Right kidney (tissue), 9 donors: ENCODE results near the gene INF2.
"Not testable (repeated sequence)": the region's sequence is repeated elsewhere in the genome, so short reads cannot be mapped to it uniquely, and the experiment has no call there.

ENCODE experiments used
- DNase-seq: peaks from one replicate; pipeline ENCODE4 v3.0.0-alpha.2; 2016
- long read RNA-seq, 8 donors: transcript quantifications; one replicate each; lab custom pipeline, GENCODE V29; 2026

INF2 gene
- long read RNA-seq, donor 1, full-length matches to known transcripts: 6 of 32 reads
- long read RNA-seq, donor 1, partial matches to known transcripts: 26 of 32 reads
- long read RNA-seq, donor 1, other reads (novel, unspliced or antisense): 0 of 32 reads
- long read RNA-seq, donor 2, partial matches to known transcripts: 17 of 18 reads
- long read RNA-seq, donor 2, other reads (novel, unspliced or antisense): 0 of 18 reads
- long read RNA-seq, donor 3, partial matches to known transcripts: 16 of 18 reads
- long read RNA-seq, donor 3, other reads (novel, unspliced or antisense): 0 of 18 reads
- long read RNA-seq, donor 4, partial matches to known transcripts: 25 of 27 reads
- long read RNA-seq, donor 4, other reads (novel, unspliced or antisense): 0 of 27 reads
- long read RNA-seq, donor 5, full-length matches to known transcripts: 4 of 27 reads
- long read RNA-seq, donor 5, partial matches to known transcripts: 23 of 27 reads
- long read RNA-seq, donor 5, other reads (novel, unspliced or antisense): 0 of 27 reads
- long read RNA-seq, donor 6, partial matches to known transcripts: 5 of 7 reads
- long read RNA-seq, donor 6, other reads (novel, unspliced or antisense): 0 of 7 reads
- long read RNA-seq, donor 7: 0 reads
- long read RNA-seq, donor 8, full-length matches to known transcripts: 3 of 21 reads
- long read RNA-seq, donor 8, partial matches to known transcripts: 18 of 21 reads
- long read RNA-seq, donor 8, other reads (novel, unspliced or antisense): 0 of 21 reads

- peak; percentile 78 for DNase-seq
Observed at GRCh38 chr14:104689109-104689880, at the start of gene INF2. Gene INF2 (plus strand): TSS chr14:104689618. CDS start chr14:104701366, 11,748 bp downstream.

DNA sequence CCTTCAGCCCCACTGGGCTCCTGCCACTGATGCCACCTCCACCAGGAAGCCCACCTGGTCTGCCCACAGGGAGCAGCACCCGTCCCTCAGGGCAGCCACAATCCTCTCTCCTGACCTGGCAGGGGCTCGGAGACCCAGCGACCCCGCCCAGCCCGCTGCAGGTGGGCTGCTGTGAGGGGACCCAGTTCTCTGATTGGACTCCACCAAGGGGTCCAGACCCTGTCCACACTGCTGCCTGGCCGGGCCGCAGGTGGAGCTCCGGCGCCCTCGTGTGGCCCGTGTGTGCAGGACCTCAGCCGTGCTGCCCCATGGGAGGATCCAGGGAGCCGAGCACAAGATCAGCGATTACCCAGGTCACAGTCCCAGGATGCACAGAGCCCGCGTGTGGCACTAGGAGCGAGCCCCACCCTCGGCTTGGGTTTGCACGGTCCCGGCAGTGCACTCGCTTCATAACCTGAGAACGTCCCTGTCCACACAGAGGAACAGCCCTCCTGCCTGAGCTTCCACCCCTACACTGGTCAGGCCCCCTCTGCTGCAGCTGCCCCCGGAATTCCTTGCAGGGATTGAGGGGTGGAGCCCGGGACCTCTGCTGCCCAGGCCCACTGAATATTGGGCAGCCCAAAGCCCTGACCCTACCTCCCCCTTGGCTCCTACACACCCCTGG lies 49.4 kb upstream of the INF2 start:
- DNase-seq: peak; percentile 67

GRCh38 chr14:104640681-104641080 lies 48.7 kb upstream of the INF2 start:
- DNase-seq: no peak

- DNase-seq: no peak
Observed at GRCh38 chr14:104641753-104642539, 47.5 kb upstream of the INF2 start.

DNA sequence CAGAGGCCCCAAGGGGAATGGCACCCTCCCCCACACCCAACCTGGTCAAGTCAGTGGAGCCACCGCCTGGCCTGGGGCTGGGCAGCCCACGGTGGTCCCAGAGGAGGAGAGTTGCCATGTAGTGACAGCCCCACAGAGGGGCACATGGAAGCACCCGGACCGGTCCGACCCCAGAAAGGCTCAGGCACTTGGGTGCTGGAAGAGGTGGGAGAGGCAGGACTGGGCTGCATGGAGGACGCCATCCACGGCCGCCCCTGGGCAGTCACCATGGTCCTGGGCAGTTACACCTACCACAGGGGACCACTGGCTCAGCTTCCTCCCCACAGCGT lies 46.9 kb upstream of the INF2 start:
- no peak for DNase-seq

- no peak for DNase-seq
Observed at GRCh38 chr14:104643306-104643705, 46.1 kb upstream of the INF2 start.

DNA sequence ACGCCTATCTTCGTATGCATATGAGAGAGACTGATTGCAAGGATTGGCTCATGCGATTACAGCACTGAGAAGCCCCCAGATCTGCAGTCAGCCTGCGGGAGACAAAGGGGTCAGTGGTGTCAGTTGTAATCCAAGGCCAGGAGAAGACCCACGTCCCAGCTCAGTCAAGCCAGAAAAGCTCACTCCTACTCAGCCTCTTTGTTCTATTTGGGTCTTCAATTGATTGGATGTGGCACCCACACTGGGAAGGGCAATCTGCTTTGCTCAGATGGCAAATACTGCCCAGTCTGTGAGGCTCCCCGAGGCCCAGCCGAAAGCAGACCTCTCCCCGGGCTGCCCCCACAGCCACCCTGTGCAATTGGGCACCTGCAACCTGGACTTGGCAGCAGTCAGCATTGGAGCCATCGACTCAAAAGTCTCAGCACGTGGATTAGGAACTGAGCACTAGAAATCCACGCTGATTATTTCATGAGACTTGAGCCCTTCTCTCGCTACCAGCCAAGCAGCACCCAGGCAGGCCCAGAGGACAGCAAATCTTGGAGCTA lies 45.3 kb upstream of the INF2 start:
- no peak for DNase-seq

GRCh38 chr14:104644656-104645378 lies 44.6 kb upstream of the INF2 start:
- DNase-seq: no peak

DNA sequence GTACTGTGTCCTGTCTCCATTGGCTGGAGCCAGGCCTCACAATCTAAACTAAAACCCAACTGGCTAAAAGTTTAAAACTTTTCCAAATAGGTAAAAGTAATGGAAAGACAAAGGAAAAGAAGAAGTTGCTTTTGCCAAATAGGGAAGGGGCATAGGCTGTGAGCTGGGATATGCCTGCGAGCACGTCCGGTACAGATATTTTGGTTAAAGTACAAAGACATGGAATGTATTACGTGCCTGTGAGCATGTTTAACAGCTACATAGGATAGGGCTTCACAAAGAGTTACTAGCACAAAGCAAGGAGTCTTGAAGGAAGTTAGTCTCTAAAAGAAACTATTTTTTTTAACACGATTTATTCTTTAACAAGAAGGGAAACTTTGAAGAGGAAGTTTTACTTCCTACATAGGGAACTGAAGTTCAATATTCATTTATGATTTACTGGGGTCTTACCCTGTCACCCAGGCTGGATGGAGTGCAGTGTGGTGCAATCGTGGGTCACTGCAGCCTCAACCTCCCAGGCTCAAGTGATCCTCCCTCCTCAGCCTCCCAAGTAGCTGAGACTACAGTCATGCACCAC lies 41.9 kb upstream of the INF2 start:
- no peak for DNase-seq

DNA sequence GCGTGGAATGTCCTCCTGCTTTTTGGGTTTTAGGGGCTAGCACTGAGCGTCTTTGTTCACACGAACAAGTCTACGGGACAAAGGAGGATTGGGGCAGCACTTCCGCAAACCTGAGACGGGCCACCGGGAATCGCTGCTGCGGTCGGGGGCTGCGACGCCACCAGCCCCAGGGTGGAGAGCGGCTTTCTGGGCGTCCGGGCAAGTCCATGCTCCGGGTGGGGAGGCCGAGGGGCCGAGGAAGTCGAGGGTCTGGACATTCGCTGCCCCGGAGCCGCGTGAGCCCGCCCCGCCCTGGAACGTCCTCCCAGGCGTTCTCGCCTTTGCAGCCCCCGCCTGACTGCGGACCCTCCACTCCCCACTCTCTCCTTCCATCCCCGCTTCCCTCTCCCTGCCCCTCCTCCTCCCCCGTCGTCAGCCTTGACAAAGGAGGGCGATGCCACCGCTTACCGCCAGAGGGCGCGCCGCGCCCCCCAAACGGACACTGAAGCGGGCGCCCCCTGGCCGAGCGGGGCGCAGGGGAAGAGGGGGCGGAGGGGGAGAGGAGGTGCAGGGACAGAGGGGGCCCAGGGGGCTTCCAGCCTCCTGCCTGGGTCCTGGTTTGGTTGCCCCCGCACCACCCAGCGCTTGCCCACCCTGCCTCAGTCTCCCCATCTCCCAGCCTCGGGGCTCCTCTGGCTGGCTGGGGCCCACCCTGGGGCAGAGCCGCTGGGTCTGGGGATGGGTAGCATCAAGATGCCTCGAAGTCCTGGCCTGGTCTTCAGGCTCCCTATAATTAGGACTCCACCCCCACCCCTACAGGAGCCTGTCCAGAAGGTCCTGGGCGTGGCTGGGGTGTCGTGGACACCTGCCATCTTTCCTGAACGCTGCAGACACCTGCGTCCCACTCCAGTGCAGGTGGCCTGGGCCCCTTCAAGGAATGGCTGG lies 39.1 kb upstream of the INF2 start:
- peak; percentile 62 for DNase-seq

- no peak for DNase-seq
Observed at GRCh38 chr14:104650981-104651875, 38.2 kb upstream of the INF2 start.

GRCh38 chr14:104651876-104652260 lies 37.5 kb upstream of the INF2 start:
- DNase-seq: no peak

DNA sequence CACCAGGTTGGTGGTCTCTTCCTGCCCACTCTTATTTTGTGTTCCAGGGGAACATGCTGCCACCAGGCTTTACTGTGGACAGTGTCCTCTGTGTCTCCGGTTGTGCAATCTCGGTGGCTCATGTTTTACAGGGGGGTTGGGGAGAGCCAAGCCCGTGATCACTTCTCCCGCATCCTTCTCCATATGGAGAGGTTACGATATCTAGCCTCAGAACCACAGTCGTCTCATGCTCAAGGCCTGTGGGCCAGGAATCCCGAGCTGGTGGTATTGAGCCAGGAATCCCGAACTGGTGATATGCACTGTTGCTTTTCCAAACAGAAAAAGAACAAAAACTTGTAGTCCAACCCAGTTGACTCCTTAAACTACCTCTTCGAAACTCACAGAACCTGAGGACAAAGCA lies 37.0 kb upstream of the INF2 start:
- DNase-seq: no peak

- not testable (repeated sequence) for DNase-seq
Observed at GRCh38 chr14:104653130-104653920, 36.1 kb upstream of the INF2 start.

- DNase-seq: no peak
Observed at GRCh38 chr14:104654119-104654518, 35.3 kb upstream of the INF2 start.

DNA sequence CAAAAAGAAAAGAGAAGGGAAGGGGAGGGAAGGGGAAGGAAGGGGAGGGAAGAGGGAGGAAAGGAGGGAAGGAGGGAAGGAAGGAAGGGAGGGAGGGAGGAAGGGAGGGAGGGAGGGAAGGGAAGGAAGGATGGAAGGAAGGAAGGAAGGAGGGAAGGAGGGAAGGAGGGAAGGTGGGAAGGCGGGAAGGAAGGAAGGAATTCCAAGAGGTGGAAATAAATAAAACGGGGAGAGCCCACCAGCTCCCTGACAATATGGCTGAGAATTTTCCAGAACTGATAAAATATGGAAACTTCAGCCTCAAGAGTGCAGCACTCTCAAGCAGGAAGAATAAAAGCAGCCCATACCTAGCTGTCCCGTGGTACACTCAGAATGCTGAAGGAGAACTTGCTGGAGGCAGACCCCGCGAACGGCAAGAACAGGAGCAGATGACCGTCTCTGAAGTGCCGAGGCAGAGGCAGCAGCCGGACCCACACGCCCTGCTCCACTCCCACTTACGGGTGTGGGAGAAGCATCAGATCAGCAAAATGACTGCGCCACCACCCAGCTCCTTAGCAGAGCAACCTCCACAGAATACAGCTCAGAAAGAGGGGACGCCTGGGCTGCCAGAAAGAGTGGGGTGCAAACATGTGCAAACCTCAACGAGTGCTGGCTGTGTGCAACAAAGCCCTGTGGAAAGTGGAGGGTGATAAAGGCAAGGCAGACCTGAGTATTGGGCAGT lies 34.1 kb upstream of the INF2 start:
- DNase-seq: no peak
